Muscle of arm (tissue), 12 donors: Measurements from ENCODE around the gene SLC41A2. TPM values are rescaled to one million over a fixed set of nuclear protein-coding genes. Genes with fewer than 3 reads are reported as not detected.

Experiments used
- DNase-seq: peaks from one replicate; pipeline ENCODE4 v3.0.0-alpha.2; 2013
- polyA plus RNA-seq, 12 donors: library from polyadenylated mRNA; unstranded; fragments of 120-200 nt; gene quantifications; one replicate each; pipeline ENCODE4 v1.2.1, GENCODE V29; 2013; ENCODE audit not compliant: insufficient read length in 12 of 12

Gene SLC41A2
- polyA plus RNA-seq, 12 donors = 2.4 to 6.7 (median 3.4) TPM; not detected in 1

GRCh38 chr12:104930388-104931326, 27.4 kb downstream of the SLC41A2 start:
- no peak for DNase-seq

- no peak for DNase-seq
These were observed 28.1 kb downstream of the SLC41A2 start for GRCh38 chr12:104929977-104930376.

- DNase-seq = no peak
These were observed 28.7 kb downstream of the SLC41A2 start for GRCh38 chr12:104929368-104929767.

GRCh38 chr12:104928036-104928745, 29.9 kb downstream of the SLC41A2 start:
- DNase-seq = no peak

- DNase-seq = no peak
These were observed 32.6 kb downstream of the SLC41A2 start for GRCh38 chr12:104925501-104925900.

GRCh38 chr12:104921340-104921739, 36.8 kb downstream of the SLC41A2 start:
- DNase-seq = no peak

- no peak for DNase-seq
These were observed 46.1 kb downstream of the SLC41A2 start for GRCh38 chr12:104911942-104912341.

- no peak for DNase-seq
These were observed 47.8 kb downstream of the SLC41A2 start for GRCh38 chr12:104910196-104910840.

GRCh38 chr12:104909761-104910160, 48.3 kb downstream of the SLC41A2 start:
- no peak for DNase-seq

Other genes starting within 250 kb of the SLC41A2 start
- gene NOPCHAP1, start 28.0 kb upstream of the SLC41A2 start, polyA plus RNA-seq = 10 to 100 TPM in 6 of 12 donors, 1 to 10 TPM in 5, not detected in 1; 1.4 to 12.5 (median 10.2) TPM
- gene ALDH1L2, start 126.2 kb upstream of the SLC41A2 start, polyA plus RNA-seq = 10 to 100 TPM in 4 of 12 donors, 1 to 10 TPM in 7, not detected in 1; 6.5 to 17.1 (median 9.6) TPM
- gene WASHC4, start 149.4 kb upstream of the SLC41A2 start, polyA plus RNA-seq = 10 to 100 TPM in 11 of 12 donors, not detected in 1; 27.2 to 54.0 (median 44.5) TPM